HG03175 (cell line): ENCODE data around the gene RBM19.

Experiments
- ATAC-seq: cut with Tn5 transposase; IDR thresholded peaks from one replicate; pipeline ENCODE4 v1.9.1; 2021; ENCODE audit warnings: mild to moderate bottlenecking, moderate library complexity; ENCODE audit not compliant: unreplicated experiment

Gene RBM19

GRCh38 chr12:113957627-113958026 lies 8.5 kb downstream of the RBM19 start:
- ATAC-seq, result no peak

GRCh38 chr12:113955109-113955970 lies 10.8 kb downstream of the RBM19 start:
- no peak for ATAC-seq

GRCh38 chr12:113954547-113954946 lies 11.6 kb downstream of the RBM19 start:
- ATAC-seq, result no peak

- ATAC-seq, result no peak
Measured at GRCh38 chr12:113950873-113951272, 15.3 kb downstream of the RBM19 start.

GRCh38 chr12:113949321-113950305 lies 16.5 kb downstream of the RBM19 start:
- no peak for ATAC-seq

- no peak for ATAC-seq
Measured at GRCh38 chr12:113948151-113948914, 17.8 kb downstream of the RBM19 start.

- ATAC-seq, result no peak
Measured at GRCh38 chr12:113946175-113946574, 19.9 kb downstream of the RBM19 start.

- ATAC-seq, result no peak
Measured at GRCh38 chr12:113945174-113946173, 20.7 kb downstream of the RBM19 start.

GRCh38 chr12:113942209-113942608 lies 23.9 kb downstream of the RBM19 start:
- no peak for ATAC-seq

GRCh38 chr12:113941208-113941486 lies 25.0 kb downstream of the RBM19 start:
- no peak for ATAC-seq

GRCh38 chr12:113940357-113941207 lies 25.5 kb downstream of the RBM19 start:
- ATAC-seq, result no peak

- no peak for ATAC-seq
Measured at GRCh38 chr12:113939867-113940266, 26.3 kb downstream of the RBM19 start.

GRCh38 chr12:113938471-113938870 lies 27.7 kb downstream of the RBM19 start:
- ATAC-seq, result no peak

- no peak for ATAC-seq
Measured at GRCh38 chr12:113936460-113936859, 29.7 kb downstream of the RBM19 start.

- ATAC-seq, result no peak
Measured at GRCh38 chr12:113935459-113935858, 30.7 kb downstream of the RBM19 start.

GRCh38 chr12:113934946-113935345 lies 31.2 kb downstream of the RBM19 start:
- no peak for ATAC-seq

GRCh38 chr12:113934060-113934814 lies 31.9 kb downstream of the RBM19 start:
- ATAC-seq, result no peak

- ATAC-seq, result no peak
Measured at GRCh38 chr12:113933201-113933786, 32.8 kb downstream of the RBM19 start.
